Measurements from ENCODE around the gene KSR1.

The KSR1 gene

GRCh38 chr17:27569884-27570577 is 113.8 kb downstream of the KSR1 start:
- DNase-seq (ENCODE audit: low read depth), result no peak

GRCh38 chr17:27570578-27570914 is 114.3 kb downstream of the KSR1 start:
- no peak for DNase-seq (ENCODE audit: low read depth)

GRCh38 chr17:27571563-27572352 is 115.5 kb downstream of the KSR1 start:
- no peak for DNase-seq (ENCODE audit: low read depth)

DNA sequence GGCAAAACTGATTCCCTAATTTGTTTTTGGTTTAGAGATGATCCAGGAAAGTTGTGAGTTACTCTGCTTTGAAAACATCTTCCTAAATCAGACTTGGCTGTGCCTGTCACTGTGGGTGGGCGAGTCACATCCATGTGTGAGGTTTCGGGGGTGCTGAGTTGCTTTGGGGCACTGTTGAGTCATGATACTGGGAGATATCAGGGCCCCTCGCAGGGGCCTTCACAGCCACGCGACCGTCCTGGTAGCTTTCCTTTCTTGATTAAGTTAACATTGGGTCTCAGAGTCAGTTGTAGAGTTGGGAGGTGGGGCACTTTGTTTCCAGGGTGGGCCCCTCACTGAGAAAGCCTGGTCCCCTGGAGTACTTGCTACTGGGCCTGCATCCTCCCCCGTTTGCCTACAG is 116.4 kb downstream of the KSR1 start:
- peak; percentile 44 for DNase-seq (ENCODE audit: low read depth)

- DNase-seq (ENCODE audit: low read depth), result no peak
These were observed 117.3 kb downstream of the KSR1 start for GRCh38 chr17:27573548-27573947.

DNA sequence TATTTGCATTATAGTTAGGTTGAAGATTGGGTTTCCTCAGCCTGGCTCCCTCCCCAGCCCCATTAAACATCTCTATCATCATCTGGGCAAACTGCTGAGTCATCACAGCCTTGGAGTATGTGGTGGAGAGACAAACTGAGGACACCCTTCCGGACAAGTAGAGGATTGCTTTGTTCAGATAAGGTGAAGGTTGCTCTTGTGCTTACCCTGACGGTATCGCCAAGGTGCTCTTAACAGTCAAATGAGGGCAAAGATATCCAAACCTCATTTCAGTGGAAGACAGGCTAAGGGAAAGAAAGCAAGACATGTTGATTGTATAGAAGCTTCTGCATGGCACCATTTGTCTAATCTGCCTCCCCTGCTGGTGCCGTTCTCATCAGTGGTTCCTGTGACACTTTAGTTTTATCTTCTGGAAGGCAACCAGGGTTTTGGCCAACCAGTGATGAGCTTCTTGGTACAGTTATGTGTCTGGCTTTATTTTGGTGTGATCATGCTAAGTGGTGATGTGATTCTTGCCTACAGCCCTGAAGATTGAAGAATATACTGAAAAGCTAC is 117.8 kb downstream of the KSR1 start:
- DNase-seq (ENCODE audit: low read depth), result no peak

- no peak for DNase-seq (ENCODE audit: low read depth)
These were observed 119.1 kb downstream of the KSR1 start for GRCh38 chr17:27575096-27575911.

GRCh38 chr17:27575912-27576252 is 119.6 kb downstream of the KSR1 start:
- no peak for DNase-seq (ENCODE audit: low read depth)

- no peak for DNase-seq (ENCODE audit: low read depth)
These were observed 120.3 kb downstream of the KSR1 start for GRCh38 chr17:27576477-27577083.

GRCh38 chr17:27577121-27577761 is 121.0 kb downstream of the KSR1 start:
- DNase-seq (ENCODE audit: low read depth), result no peak

DNA sequence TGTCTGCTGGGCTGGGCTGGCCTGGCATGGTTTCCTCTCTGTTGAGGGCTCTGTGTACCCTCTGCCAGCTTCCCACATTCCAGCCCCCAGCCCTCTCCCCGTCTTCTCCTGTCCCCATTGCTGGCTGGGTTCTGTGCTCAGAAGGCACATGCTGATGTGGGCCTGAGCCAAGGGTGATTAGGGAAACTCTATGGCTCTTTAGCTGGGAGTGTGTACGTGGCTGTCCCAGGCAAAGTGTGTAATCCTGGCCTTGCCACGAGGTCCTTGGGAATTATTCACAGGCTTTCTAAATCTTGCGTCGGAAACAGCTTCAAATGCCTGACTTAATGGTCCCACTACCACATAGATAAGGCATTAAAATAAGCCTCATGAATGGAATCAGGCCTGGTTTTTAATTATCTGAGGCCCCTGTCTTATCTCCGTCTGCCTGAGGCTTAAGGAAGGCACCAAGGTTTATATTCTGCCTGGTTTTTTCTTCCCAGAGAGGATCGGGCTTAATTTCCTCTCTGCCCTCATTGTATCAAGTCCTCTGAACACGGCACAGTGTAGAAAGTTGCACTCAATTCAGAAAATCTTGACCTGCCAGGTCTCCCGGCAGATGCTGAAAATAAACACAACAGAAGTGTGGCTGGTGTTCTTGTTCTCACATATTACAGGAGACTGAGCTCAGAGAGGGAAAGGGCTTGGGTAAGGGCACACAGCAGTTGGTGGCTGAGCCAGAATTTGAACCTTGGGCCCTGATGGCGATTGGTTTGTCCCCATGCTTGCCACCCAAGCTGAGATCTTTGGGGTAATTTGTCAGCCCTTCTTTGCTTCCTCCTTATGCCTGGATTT is 121.9 kb downstream of the KSR1 start:
- no peak for DNase-seq (ENCODE audit: low read depth)

GRCh38 chr17:27578718-27579085 is 122.5 kb downstream of the KSR1 start:
- DNase-seq (ENCODE audit: low read depth), result peak; percentile 26

GRCh38 chr17:27579304-27579703 is 123.1 kb downstream of the KSR1 start:
- DNase-seq (ENCODE audit: low read depth), result no peak

- no peak for DNase-seq (ENCODE audit: low read depth)
These were observed 123.7 kb downstream of the KSR1 start for GRCh38 chr17:27579897-27580321.

GRCh38 chr17:27581016-27581415 is 124.8 kb downstream of the KSR1 start:
- DNase-seq (ENCODE audit: low read depth), result no peak

DNA sequence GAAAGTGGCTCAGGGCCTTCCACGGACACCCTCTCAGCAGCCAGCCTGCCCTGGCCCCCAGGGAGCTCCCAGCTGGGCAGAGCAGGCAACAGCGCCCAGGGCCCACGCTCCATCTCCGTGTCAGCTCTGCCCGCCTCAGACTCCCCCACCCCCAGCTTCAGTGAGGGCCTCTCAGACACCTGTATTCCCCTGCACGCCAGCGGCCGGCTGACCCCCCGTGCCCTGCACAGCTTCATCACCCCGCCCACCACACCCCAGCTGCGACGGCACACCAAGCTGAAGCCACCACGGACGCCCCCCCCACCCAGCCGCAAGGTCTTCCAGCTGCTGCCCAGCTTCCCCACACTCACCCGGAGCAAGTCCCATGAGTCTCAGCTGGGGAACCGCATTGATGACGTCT is 126.4 kb downstream of the KSR1 start:
- DNase-seq (ENCODE audit: low read depth), result no peak

GRCh38 chr17:27585153-27585681 is 129.0 kb downstream of the KSR1 start:
- no peak for DNase-seq (ENCODE audit: low read depth)

GRCh38 chr17:27585792-27586191 is 129.5 kb downstream of the KSR1 start:
- no peak for DNase-seq (ENCODE audit: low read depth)

DNA sequence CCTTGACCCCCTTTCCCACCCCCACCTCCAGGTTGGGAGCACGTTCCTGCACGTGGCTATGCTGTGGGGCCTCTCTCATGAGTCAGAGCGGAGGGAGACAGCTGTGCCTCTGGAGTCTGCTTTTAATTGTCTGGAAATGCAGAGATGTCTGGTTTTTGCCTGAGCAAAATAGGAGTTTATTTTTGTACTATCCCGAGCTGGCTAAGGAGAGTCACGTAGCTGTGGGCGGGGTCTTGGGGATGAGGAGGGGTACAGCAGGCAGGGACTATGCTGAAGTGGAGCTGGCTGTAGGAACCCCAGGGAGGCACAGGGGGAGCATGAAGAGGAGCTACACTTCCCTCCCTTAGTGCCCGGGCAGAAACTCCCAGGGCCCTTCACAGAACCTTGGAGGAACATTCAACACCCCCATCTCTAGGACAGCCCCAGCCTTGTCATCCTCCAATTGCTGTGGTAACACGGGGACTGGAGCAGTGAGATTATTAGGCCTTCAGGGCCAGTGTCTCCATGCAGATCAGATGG is 130.0 kb downstream of the KSR1 start:
- no peak for DNase-seq (ENCODE audit: low read depth)

- DNase-seq (ENCODE audit: low read depth), result no peak
These were observed 132.1 kb downstream of the KSR1 start for GRCh38 chr17:27588354-27588753.

Measured in stimulated activated CD8-positive, alpha-beta memory T cell treated with anti-CD3 and anti-CD28 coated beads, Interleukin-7, amount 100 ng/mL, for 24 hours (primary cell).